ENCODE results near the gene FAM13B.
"Not testable (repeated sequence)": the region's sequence is repeated elsewhere in the genome, so short reads cannot be mapped to it uniquely, and the experiment has no call there.

Gene FAM13B

DNA sequence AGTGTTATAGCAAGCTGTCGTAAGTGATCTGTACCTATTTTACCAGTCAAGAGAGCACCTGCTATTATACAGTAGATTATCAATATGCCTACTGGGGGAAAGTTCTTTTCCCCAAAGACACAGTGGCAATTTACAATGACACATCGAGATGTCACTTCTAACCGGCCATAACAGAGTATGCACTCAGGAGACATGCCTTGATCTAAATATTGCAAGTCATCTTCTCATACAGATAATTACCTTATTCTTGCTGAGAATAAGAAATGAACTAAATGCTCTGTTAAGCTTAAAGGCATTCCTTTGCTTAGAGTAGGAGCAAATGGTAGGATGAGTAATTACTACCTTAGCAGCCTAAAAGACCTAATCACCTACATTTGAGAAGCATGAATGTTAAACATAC, 72.1 kb downstream of the FAM13B start:
- H3K4me3 ChIP-seq (ENCODE audit: low read depth, low read length), result no peak overlapping the region
- TF ChIP-seq, protein P1, sequence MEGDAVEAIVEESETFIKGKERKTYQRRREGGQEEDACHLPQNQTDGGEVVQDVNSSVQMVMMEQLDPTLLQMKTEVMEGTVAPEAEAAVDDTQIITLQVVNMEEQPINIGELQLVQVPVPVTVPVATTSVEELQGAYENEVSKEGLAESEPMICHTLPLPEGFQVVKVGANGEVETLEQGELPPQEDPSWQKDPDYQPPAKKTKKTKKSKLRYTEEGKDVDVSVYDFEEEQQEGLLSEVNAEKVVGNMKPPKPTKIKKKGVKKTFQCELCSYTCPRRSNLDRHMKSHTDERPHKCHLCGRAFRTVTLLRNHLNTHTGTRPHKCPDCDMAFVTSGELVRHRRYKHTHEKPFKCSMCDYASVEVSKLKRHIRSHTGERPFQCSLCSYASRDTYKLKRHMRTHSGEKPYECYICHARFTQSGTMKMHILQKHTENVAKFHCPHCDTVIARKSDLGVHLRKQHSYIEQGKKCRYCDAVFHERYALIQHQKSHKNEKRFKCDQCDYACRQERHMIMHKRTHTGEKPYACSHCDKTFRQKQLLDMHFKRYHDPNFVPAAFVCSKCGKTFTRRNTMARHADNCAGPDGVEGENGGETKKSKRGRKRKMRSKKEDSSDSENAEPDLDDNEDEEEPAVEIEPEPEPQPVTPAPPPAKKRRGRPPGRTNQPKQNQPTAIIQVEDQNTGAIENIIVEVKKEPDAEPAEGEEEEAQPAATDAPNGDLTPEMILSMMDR (IDR thresholded peaks at IDR 0.05; ENCODE audit: low read depth, low read length, missing control alignments), result no peak
- no peak for DNase-seq (ENCODE audit: low read depth)

DNA sequence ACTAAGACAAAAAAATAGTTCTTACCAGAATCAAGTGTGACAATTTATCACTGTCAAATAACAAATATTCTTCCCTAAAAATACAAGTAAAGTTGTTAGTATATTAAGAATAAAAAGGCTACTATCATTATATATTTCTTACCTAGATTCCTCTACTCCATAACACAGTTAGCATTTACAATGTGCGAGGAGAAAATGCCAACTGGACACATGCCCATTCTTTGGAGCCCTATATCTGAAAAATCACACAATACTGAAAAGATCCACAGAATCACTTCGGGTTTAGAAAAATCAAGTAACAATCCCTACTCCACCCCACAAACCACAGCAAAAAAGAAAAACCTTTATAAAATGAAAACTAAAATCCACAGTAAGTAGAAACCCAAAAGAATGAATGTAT, 72.7 kb downstream of the FAM13B start:
- H3K4me3 ChIP-seq (ENCODE audit: low read depth, low read length), result no peak overlapping the region
- DNase-seq (ENCODE audit: low read depth), result no peak
- TF ChIP-seq, protein P1 (IDR thresholded peaks at IDR 0.05; ENCODE audit: low read depth, low read length, missing control alignments), result no peak

DNA sequence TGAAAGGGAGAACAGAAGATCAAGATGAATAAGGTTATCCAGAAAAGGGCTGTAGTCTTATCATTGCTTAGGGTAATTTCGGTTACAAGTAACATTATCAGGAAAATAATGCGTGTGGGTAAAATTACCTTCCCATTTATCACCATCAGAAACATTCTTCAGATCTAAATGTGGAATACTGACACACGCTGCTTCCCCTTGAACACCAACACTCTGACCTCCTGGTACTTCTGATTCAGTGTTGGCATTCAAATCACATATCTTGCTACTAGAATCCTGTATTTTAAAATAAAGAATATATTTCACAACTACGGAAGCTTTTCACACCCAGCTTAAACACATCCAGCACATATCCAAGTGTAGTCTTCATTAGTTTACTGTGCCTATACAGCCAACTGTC, 73.4 kb downstream of the FAM13B start:
- no peak overlapping the region for H3K4me3 ChIP-seq (ENCODE audit: low read depth, low read length)
- no peak for DNase-seq (ENCODE audit: low read depth)
- TF ChIP-seq, protein P1 (IDR thresholded peaks at IDR 0.05; ENCODE audit: low read depth, low read length, missing control alignments), result no peak

DNA sequence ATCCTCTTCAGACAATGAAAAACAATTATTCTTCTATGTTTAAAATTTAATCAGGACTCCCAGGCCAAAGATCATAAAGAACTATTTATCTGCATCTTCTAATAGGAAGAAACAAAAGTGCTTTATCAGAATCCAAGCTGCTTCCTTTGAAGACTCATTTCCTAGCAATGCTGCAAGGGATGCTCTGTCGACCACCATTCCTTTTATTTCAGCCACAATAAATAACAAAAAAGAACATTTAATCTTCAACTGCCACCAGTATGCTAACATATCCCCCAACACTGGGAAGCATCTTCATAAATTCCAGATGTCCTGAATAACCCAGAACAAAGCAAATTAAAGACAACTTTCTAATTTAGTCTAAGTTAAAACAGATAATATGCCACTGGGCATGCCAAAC, 74.9 kb downstream of the FAM13B start:
- DNase-seq (ENCODE audit: low read depth), result no peak
- TF ChIP-seq, protein P1 (IDR thresholded peaks at IDR 0.05; ENCODE audit: low read depth, low read length, missing control alignments), result no peak
- H3K4me3 ChIP-seq (ENCODE audit: low read depth, low read length), result no peak overlapping the region

DNA sequence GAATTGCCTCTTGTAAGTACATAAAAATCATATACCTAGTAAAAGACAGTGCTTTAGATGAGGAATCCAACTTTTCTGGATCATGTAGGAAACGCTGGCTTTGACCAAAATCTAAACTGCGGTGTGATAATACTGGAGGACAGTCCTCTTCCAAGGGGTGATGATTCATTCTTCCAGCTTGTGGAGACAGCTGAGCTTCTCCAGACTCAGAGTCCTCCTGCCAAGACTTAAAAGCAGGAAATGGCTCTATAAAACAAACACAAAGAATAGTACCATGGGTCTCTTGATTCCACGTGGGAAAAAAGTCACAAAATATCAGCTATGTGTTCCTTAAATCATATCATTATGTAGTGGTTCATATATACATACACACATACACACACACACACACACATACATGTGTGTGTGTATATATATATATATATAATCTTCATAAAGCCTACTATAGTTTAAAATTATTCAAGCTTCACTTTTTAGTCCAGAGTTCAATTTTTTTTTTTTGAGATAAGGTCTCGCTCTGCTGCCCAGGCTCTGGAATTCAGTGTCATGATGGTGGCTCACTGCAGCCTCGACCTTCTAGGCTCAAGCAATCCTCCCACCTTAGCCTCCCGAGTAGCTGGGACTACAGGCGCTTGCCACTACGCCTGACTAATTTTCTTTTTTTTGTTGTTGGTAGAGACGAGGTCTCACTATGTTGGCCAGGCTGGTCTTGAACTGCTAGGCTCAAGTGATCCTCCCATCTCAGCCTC, 78.6 kb downstream of the FAM13B start:
- H3K4me3 ChIP-seq (ENCODE audit: low read depth, low read length), result no peak overlapping the region
- no peak for DNase-seq (ENCODE audit: low read depth)
- TF ChIP-seq, protein P1 (IDR thresholded peaks at IDR 0.05; ENCODE audit: low read depth, low read length, missing control alignments), result no peak

DNA sequence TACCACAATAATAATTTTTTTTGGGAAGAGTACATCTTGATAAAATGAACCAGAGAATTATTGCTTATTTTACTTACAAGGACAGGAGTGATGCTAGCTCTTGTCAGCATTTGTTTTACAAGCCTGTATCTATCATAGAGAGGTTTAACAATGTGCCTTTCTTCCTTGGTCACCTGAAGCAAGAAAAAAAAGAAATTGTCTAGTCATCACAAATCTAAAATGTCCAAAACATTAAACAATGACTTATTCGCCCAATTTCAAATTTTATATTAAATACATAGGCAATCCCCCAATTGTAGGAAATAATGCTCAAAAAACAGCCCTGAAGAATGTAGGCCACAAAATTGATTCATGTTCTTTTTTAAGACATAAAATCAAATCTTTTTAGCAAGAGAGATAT, 87.1 kb downstream of the FAM13B start:
- no peak overlapping the region for H3K4me3 ChIP-seq (ENCODE audit: low read depth, low read length)
- TF ChIP-seq, protein P1 (IDR thresholded peaks at IDR 0.05; ENCODE audit: low read depth, low read length, missing control alignments), result no peak
- no peak for DNase-seq (ENCODE audit: low read depth)

DNA sequence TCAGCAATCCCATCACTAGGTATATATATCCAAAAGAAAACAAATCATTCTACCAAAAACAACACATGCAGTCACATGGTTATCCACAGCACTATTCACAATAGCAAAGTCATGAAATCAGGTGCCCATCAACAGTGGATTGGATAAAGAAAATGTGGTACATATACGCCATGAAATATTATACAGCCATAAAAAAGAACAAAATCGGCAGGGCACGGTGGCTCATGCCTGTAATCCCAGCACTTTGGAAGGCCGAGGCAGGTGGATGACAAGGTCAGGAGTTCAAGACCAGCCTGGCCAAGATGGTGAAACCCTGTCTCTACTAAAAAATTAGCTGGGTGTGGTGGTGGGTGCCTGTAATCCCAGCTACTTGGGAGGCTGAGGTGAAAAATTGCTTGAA, 88.6 kb downstream of the FAM13B start:
- not testable (repeated sequence) for H3K4me3 ChIP-seq (ENCODE audit: low read depth, low read length); DNase-seq (ENCODE audit: low read depth)
